ENCODE results near the gene KCNMA1. TPM values are rescaled to one million over a fixed set of nuclear protein-coding genes. Genes with fewer than 3 reads are reported as not detected.

Gene KCNMA1
- total and polyA plus RNA-seq, 7 donors, result 15.3 to 427 (median 256) TPM

- H3K27ac ChIP-seq, result peak overlapping the region in 3 of 4 donors; percentile 61 to 86 (median 78)
- H3K27me3 ChIP-seq, result no peaks in the 10 kb centered on the region
- DNase-seq, result peak; percentile 80
- peak in 1 of 4 donors; percentile 39 for TF ChIP-seq EP300 (IDR thresholded peaks at IDR 0.05)
- TF ChIP-seq POLR2AphosphoS5 (IDR thresholded peaks at IDR 0.05), result peak in 3 of 4 donors; percentile 61 to 78 (median 77)
- no peak for TF ChIP-seq POLR2A (IDR thresholded peaks at IDR 0.05)
- no peak for TF ChIP-seq CTCF (IDR thresholded peaks at IDR 0.05)
- WGBS, 2 donors, result 29 to 45% methylated on average over 5 of the region's 5 CpGs
- H3K4me1 ChIP-seq, result peaks cover 0 to 62% (median 44%) of the 10 kb centered on the region in 4 donors
- H3K4me3 ChIP-seq, result no peak overlapping the region
- no peaks in the 10 kb centered on the region for H3K9me3 ChIP-seq
- intact Hi-C loops (cut with DNase I), result no loop called here
- H3K36me3 ChIP-seq, result no peaks in the 10 kb centered on the region
These were observed 363.4 kb downstream of the KCNMA1 start for GRCh38 chr10:77274046-77274795.

GRCh38 chr10:77269163-77269562 is 368.4 kb downstream of the KCNMA1 start:
- TF ChIP-seq EP300 (IDR thresholded peaks at IDR 0.05) (no peak), CTCF (IDR thresholded peaks at IDR 0.05) (no peak), POLR2AphosphoS5 (IDR thresholded peaks at IDR 0.05) (no peak), POLR2A (IDR thresholded peaks at IDR 0.05) (no peak)
- peak overlapping the region in 3 of 4 donors; percentile 68 to 86 (median 78) for H3K27ac ChIP-seq

GRCh38 chr10:77268721-77269120 is 368.9 kb downstream of the KCNMA1 start:
- intact Hi-C loops (cut with DNase I), result no loop called here
- TF ChIP-seq EP300 (IDR thresholded peaks at IDR 0.05) (no peak), POLR2AphosphoS5 (IDR thresholded peaks at IDR 0.05) (no peak), POLR2A (IDR thresholded peaks at IDR 0.05) (no peak), CTCF (IDR thresholded peaks at IDR 0.05) (no peak)
- WGBS, 2 donors, result 92 to 93% methylated on average over 4 of the region's 4 CpGs
- Histone ChIP-seq H3K27me3 (no peaks in the 10 kb centered on the region), H3K27ac (peak overlapping the region in 3 of 4 donors; percentile 68 to 86 (median 78)), H3K9me3 (no peaks in the 10 kb centered on the region), H3K36me3 (no peaks in the 10 kb centered on the region), H3K4me3 (no peak overlapping the region), H3K4me1 (peaks cover 0 to 74% (median 60%) of the 10 kb centered on the region in 4 donors)
- no peak for DNase-seq

More at GRCh38 chr10:77269163-77269562, 368.4 kb downstream of the KCNMA1 start:
- H3K9me3 ChIP-seq, result no peaks in the 10 kb centered on the region
- peaks cover 0 to 78% (median 64%) of the 10 kb centered on the region in 4 donors for H3K4me1 ChIP-seq
- intact Hi-C loops (cut with DNase I), result no loop called here
- no peaks in the 10 kb centered on the region for H3K36me3 ChIP-seq
- H3K27me3 ChIP-seq, result no peaks in the 10 kb centered on the region
- DNase-seq, result no peak
- H3K4me3 ChIP-seq, result no peak overlapping the region

GRCh38 chr10:77267703-77268675 is 369.6 kb downstream of the KCNMA1 start:
- Histone ChIP-seq H3K27ac (peak overlapping the region in 3 of 4 donors; percentile 68 to 86 (median 78)), H3K27me3 (no peaks in the 10 kb centered on the region), H3K9me3 (no peaks in the 10 kb centered on the region), H3K4me3 (no peak overlapping the region), H3K4me1 (peaks cover 0 to 66% (median 55%) of the 10 kb centered on the region in 4 donors), H3K36me3 (no peaks in the 10 kb centered on the region)
- TF ChIP-seq POLR2AphosphoS5 (IDR thresholded peaks at IDR 0.05) (peak in 3 of 4 donors; percentile 31 to 72 (median 43)), CTCF (IDR thresholded peaks at IDR 0.05) (no peak)
- intact Hi-C loops (cut with DNase I), result no loop called here
- WGBS, 2 donors, result 89 to 93% methylated on average over 8 of the region's 8 CpGs
- DNase-seq, result no peak
